Colonic mucosa (tissue), 4 donors: ENCODE measurements around the gene WDR89. TPM values are rescaled to one million over a fixed set of nuclear protein-coding genes. Genes with fewer than 3 reads are reported as not detected.

Source experiments
- DNase-seq: peaks from one replicate; pipeline ENCODE4 v3.0.0-alpha.2; 2020
- H3K27ac ChIP-seq: fragments of 200-600 bp; one replicate; pipeline ENCODE4 v1.8.0; 2021
- H3K27me3 ChIP-seq: fragments of 200-600 bp; one replicate; pipeline ENCODE4 v1.8.0; 2021
- H3K36me3 ChIP-seq: fragments of 200-600 bp; one replicate; pipeline ENCODE4 v1.8.0; 2021
- H3K4me1 ChIP-seq: fragments of 200-600 bp; one replicate; pipeline ENCODE4 v1.8.0; 2021; ENCODE audit warnings: mild to moderate bottlenecking
- H3K4me3 ChIP-seq: fragments of 200-600 bp; one replicate; pipeline ENCODE4 v1.8.0; 2021
- H3K9ac ChIP-seq, 2 donors: one replicate each; pipeline ENCODE4 v1.7.0; 2013; ENCODE audit warnings: control low read depth in 2 of 2, low read depth in 2 of 2, low read length in 2 of 2
- H3K9me3 ChIP-seq: fragments of 200-600 bp; one replicate; pipeline ENCODE4 v1.8.0; 2021
- intact Hi-C: fragments of 100-400 bp; cut with DNase I; formaldehyde crosslinking; loops from one replicate; pipeline ENCODE4 v1.14.1; 2022
- total RNA-seq, 2 donors: library from RNA; stranded (reverse); fragmentation: NEBNext Ultra II Directional in 1 of 2; extraction: Animal tissue kit (Norgen Biotek cat#: 25700) in 1 of 2; gene quantifications; one replicate each; pipeline ENCODE4 v1.2.1, GENCODE V29; 2021
- TF ChIP-seq, protein P1 (sequence below): fragments of 200-600 bp; IDR thresholded peaks from one replicate; pipeline ENCODE4 v1.8.0; 2022; ENCODE audit warnings: antibody characterized with exemption, mild to moderate bottlenecking
- donor health status: healthy.
- donor health status: DM: no; HTN: no; CAD: no.
- donor health status: DM: no; HTN: no; CAD: no.

WDR89 gene
- total RNA-seq, 2 donors from 2014 or later, result 7.9 to 12.0 TPM

DNA sequence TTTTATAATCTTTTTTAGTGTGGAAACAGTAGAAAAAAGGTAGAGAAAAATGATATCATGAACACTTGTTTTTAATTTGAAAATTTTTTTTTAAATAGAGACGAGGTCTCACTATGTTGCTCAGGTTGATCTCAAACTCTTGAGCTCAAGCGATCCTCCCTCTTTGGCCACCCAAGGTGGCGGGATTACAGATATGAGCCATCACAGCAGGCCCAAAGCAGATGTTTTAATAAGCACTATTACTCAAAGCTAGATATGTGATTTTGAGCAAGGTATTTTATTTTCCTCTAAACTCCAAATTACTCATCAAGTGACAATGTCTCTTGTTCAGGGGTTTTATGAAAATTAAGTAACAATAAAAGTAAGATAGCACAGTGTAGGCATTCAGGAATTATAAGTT is 10.7 kb upstream of the WDR89 start:
- H3K36me3 ChIP-seq, result no peaks in the 10 kb centered on the region
- H3K27me3 ChIP-seq, result no peaks in the 10 kb centered on the region
- no peak overlapping the region for H3K27ac ChIP-seq
- H3K9ac ChIP-seq, result no peak overlapping the region
- H3K4me3 ChIP-seq, result no peak overlapping the region
- intact Hi-C loops, result no loop called here
- DNase-seq, result no peak
- H3K9me3 ChIP-seq, result no peaks in the 10 kb centered on the region
- H3K4me1 ChIP-seq, result no peaks in the 10 kb centered on the region
- TF ChIP-seq, protein P1, sequence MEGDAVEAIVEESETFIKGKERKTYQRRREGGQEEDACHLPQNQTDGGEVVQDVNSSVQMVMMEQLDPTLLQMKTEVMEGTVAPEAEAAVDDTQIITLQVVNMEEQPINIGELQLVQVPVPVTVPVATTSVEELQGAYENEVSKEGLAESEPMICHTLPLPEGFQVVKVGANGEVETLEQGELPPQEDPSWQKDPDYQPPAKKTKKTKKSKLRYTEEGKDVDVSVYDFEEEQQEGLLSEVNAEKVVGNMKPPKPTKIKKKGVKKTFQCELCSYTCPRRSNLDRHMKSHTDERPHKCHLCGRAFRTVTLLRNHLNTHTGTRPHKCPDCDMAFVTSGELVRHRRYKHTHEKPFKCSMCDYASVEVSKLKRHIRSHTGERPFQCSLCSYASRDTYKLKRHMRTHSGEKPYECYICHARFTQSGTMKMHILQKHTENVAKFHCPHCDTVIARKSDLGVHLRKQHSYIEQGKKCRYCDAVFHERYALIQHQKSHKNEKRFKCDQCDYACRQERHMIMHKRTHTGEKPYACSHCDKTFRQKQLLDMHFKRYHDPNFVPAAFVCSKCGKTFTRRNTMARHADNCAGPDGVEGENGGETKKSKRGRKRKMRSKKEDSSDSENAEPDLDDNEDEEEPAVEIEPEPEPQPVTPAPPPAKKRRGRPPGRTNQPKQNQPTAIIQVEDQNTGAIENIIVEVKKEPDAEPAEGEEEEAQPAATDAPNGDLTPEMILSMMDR, result no peak

DNA sequence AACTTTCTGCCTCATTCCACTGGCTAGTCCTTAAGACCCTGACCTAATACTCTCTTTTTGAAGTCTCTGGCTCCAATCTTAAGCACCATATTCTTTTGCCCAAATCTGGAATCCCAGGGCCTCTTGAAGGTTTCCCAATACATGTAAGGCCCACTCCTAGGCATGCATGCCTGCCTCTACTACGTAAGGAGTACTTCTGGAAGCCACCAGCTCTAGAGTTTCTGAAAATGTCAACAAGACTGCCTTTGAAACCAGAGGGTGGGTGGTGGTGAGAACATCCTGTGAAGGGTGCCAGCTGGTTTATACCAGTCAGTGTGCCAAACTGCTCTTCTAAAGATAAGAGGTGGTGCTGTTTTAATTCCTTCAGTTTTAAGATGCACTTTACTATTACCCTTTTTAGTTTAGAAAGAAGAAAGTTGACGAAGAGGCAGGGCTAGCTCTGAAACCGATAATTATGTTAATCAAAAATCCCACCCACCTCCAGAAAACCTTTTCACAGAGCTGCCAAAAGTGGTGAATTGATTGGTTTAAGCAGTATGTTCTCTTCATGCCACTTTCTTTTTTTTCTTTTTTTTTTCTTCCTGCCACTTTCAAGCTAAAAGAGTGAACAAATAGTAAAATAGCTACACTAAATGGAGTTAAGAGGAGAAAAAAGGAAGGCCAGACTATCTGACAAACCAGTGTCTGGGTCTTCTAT is 8.7 kb upstream of the WDR89 start:
- no peaks in the 10 kb centered on the region for H3K9me3 ChIP-seq
- no peaks in the 10 kb centered on the region for H3K27me3 ChIP-seq
- H3K36me3 ChIP-seq, result no peaks in the 10 kb centered on the region
- H3K27ac ChIP-seq, result no peak overlapping the region
- intact Hi-C loops, result no loop called here
- TF ChIP-seq, protein P1, result no peak
- H3K4me3 ChIP-seq, result no peak overlapping the region
- DNase-seq, result no peak
- no peaks in the 10 kb centered on the region for H3K4me1 ChIP-seq
- H3K9ac ChIP-seq, result no peak overlapping the region

DNA sequence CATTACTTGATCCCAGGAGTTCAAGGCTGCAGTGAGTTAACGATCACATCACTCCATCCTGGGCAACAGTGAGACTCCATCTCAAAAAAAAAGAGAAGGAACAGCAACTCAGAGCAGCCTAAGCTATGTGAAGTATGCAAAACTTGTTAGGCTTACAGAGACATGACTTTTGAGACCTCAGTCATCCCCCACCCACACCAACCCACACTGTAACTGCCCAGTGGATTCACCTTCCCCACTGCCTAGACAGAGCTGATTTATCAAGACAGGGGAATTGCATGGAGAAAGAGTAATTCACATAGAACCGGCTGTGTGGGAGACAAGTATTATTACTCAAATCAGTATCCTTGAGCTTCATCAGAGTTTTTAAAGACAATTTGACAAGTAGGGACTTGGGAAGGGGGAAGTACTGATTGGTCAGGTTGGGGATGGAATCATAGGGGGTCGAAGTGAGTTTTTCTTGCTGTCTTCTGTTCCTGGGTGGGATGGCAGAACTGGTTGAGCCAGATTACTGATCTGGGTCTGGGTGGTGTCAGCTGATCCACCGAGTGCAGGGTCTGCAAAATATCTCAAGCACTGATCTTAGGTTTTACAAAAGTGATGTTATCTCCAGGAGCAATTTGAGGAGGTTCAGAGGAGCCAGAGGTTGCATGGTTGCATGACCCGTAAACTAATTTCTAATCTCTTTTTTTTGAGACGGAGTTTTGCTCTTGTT is 6.2 kb upstream of the WDR89 start:
- TF ChIP-seq, protein P1, result no peak
- H3K4me1 ChIP-seq, result no peaks in the 10 kb centered on the region
- H3K27ac ChIP-seq, result no peak overlapping the region
- H3K4me3 ChIP-seq, result no peak overlapping the region
- H3K36me3 ChIP-seq, result no peaks in the 10 kb centered on the region
- no peak overlapping the region for H3K9ac ChIP-seq
- H3K9me3 ChIP-seq, result no peaks in the 10 kb centered on the region
- no peak for DNase-seq
- intact Hi-C loops, result no loop called here
- no peaks in the 10 kb centered on the region for H3K27me3 ChIP-seq

DNA sequence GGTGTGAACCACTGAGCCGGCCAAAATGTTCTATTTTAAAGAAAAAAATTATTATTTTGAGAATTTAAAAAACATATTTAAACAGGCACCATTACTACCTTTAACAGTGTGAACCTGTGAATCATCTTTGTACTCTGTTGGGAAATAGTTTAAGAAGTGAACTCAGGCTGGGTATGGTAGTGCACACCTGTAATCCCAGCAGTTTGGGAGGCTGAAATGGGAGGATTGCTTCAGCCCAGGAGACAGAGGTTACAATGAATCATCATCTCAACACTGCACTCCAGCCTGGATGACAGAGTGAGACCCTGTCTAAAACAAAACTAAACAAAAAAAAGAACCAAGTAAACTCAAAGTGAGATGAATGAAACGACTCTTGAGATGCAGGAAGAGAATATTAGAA is 3.1 kb upstream of the WDR89 start:
- H3K9ac ChIP-seq, result no peak overlapping the region
- no peaks in the 10 kb centered on the region for H3K27me3 ChIP-seq
- no peaks in the 10 kb centered on the region for H3K9me3 ChIP-seq
- TF ChIP-seq, protein P1, result no peak
- no peaks in the 10 kb centered on the region for H3K4me1 ChIP-seq
- intact Hi-C loops, result no loop called here
- no peak for DNase-seq
- no peak overlapping the region for H3K27ac ChIP-seq
- H3K36me3 ChIP-seq, result no peaks in the 10 kb centered on the region
- H3K4me3 ChIP-seq, result no peak overlapping the region

DNA sequence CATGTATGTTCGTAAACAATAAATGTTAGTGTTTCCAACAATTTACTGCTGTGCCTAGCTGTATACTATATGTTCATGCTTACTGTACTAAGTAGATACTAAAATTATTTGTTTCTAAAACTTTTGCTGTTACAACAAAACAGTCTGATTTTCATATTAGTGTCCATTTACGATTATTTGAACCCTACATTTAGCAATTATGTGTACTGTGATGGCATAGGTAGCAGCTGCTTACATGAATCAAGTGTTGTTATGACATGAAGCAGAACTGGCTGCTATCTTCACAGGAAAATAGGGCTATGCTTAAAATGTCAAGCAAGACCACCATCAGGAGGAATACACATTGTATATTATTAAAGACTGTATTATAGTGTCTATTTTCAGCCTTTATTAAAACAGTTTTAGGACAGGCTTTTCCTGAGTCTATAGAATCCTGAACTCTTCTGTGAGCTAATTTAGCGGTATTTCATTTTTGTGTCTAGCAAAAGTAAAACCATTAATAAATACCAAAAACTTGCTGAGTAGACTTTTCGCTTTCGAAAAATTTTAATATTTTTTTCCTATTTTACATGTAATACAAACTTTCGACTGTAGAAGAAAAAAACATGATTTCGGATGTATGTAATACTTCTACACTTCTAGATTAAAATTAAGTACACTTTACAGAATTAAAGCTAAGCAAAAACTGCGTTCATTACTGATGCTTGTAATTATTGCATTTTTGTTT is 1.1 kb upstream of the WDR89 start:
- H3K27ac ChIP-seq, result peak overlapping the region; percentile 97
- TF ChIP-seq, protein P1, result no peak
- H3K27me3 ChIP-seq, result no peaks in the 10 kb centered on the region
- no peaks in the 10 kb centered on the region for H3K36me3 ChIP-seq
- H3K4me1 ChIP-seq, result no peaks in the 10 kb centered on the region
- no peak for DNase-seq
- H3K4me3 ChIP-seq, result peak overlapping the region; percentile 63
- H3K9me3 ChIP-seq, result no peaks in the 10 kb centered on the region
- intact Hi-C loops, result no loop called here
- H3K9ac ChIP-seq, result peak overlapping the region in 1 of 2 donors; percentile 95
